ENCODE data around the gene MTX3.

MTX3 gene

GRCh38 chr5:79990598-79991507 is at the start of gene MTX3:
MTX3 (minus strand) TSS chr5:79991262; CDS start chr5:79991238, 24 bp downstream.
- peak; percentile 15 for DNase-seq

- DNase-seq = no peak
Measured at GRCh38 chr5:80039650-80040049, 48.6 kb upstream of the MTX3 start.

GRCh38 chr5:80037366-80037765 is 46.3 kb upstream of the MTX3 start:
- DNase-seq = no peak

- DNase-seq = no peak
Measured at GRCh38 chr5:80036615-80037014, 45.6 kb upstream of the MTX3 start.

- DNase-seq = no peak
Measured at GRCh38 chr5:80035839-80036238, 44.8 kb upstream of the MTX3 start.

GRCh38 chr5:80034962-80035821 is 44.1 kb upstream of the MTX3 start, which contains the start of gene THBS4:
THBS4 (plus strand) TSS chr5:80035348; CDS start chr5:80035538, 190 bp downstream.
- DNase-seq = no peak

GRCh38 chr5:80034559-80034958 is 43.5 kb upstream of the MTX3 start:
- DNase-seq = no peak

GRCh38 chr5:80033513-80033912 is 42.5 kb upstream of the MTX3 start:
- no peak for DNase-seq

- no peak for DNase-seq
Measured at GRCh38 chr5:80031109-80031508, 40.0 kb upstream of the MTX3 start.

GRCh38 chr5:80026841-80027240 is 35.8 kb upstream of the MTX3 start:
- no peak for DNase-seq

GRCh38 chr5:80025069-80025468 is 34.0 kb upstream of the MTX3 start:
- DNase-seq = no peak

GRCh38 chr5:80010754-80011392 is 19.8 kb upstream of the MTX3 start:
- DNase-seq = no peak

GRCh38 chr5:80008995-80009765 is 18.1 kb upstream of the MTX3 start:
- DNase-seq = no peak

GRCh38 chr5:80002677-80003076 is 11.6 kb upstream of the MTX3 start:
- no peak for DNase-seq

GRCh38 chr5:79999722-80000121 is 8.7 kb upstream of the MTX3 start:
- no peak for DNase-seq

- no peak for DNase-seq
Measured at GRCh38 chr5:79992891-79993657, 2.0 kb upstream of the MTX3 start.

GRCh38 chr5:79990205-79990597 is 861 bp downstream of the MTX3 start:
- no peak for DNase-seq

GRCh38 chr5:79986260-79986659 is 4.8 kb downstream of the MTX3 start:
- no peak for DNase-seq

- no peak for DNase-seq
Measured at GRCh38 chr5:79985288-79985687, 5.8 kb downstream of the MTX3 start.

GRCh38 chr5:79984363-79984762 is 6.7 kb downstream of the MTX3 start:
- DNase-seq = no peak

- DNase-seq = no peak
Measured at GRCh38 chr5:79983618-79984017, 7.4 kb downstream of the MTX3 start.

- DNase-seq = no peak
Measured at GRCh38 chr5:79982136-79982535, 8.9 kb downstream of the MTX3 start.

Data from cortex of kidney (tissue), 1 donor.